WTC11 (cell line): ENCODE results near the gene NLRP2B.

Experiments used
- E2F1 ChIP-seq: sonication (generic); formaldehyde crosslinking; IDR thresholded peaks from 2 replicates; pipeline ENCODE4 v1.8.0; 2022; ENCODE audit warnings: mild to moderate bottlenecking, missing genetic modification reagents
- TF ChIP-seq, protein P1 (sequence below): fragments of 200-600 bp; IDR thresholded peaks from 2 replicates; pipeline ENCODE4 v1.8.0; 2022; ENCODE audit warnings: antibody characterized with exemption

GRCh38 chrX:57677132-57677858, 2.8 kb downstream of the NLRP2B start:
- TF ChIP-seq, protein P1, sequence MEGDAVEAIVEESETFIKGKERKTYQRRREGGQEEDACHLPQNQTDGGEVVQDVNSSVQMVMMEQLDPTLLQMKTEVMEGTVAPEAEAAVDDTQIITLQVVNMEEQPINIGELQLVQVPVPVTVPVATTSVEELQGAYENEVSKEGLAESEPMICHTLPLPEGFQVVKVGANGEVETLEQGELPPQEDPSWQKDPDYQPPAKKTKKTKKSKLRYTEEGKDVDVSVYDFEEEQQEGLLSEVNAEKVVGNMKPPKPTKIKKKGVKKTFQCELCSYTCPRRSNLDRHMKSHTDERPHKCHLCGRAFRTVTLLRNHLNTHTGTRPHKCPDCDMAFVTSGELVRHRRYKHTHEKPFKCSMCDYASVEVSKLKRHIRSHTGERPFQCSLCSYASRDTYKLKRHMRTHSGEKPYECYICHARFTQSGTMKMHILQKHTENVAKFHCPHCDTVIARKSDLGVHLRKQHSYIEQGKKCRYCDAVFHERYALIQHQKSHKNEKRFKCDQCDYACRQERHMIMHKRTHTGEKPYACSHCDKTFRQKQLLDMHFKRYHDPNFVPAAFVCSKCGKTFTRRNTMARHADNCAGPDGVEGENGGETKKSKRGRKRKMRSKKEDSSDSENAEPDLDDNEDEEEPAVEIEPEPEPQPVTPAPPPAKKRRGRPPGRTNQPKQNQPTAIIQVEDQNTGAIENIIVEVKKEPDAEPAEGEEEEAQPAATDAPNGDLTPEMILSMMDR: no peak
- no peak for TF ChIP-seq E2F1 (CRISPR knock-in tag)
